ENCODE data around the gene CDK5.

The CDK5 gene

DNA sequence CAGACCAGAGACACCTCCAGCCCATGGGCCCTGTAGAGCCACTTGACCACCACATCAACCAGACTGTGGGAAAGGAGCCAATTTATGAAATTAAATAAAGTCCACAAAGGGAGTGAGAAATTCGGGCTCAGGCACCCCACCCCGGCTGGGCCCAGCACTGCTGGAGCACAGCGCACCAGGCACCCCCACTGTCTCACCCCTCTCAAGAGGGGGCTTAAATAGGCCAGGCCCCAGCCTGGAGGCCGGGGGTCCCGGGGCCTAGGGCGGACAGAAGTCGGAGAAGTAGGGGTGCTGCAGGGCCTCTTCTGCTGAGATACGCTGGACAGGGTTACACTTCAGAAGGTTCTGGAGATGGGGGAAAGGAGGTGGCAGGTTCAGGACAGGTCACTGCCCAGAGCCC is 3.9 kb downstream of the CDK5 start:
- DNase-seq (ENCODE audit: low read depth) = no peak
- TF ChIP-seq, protein P1, sequence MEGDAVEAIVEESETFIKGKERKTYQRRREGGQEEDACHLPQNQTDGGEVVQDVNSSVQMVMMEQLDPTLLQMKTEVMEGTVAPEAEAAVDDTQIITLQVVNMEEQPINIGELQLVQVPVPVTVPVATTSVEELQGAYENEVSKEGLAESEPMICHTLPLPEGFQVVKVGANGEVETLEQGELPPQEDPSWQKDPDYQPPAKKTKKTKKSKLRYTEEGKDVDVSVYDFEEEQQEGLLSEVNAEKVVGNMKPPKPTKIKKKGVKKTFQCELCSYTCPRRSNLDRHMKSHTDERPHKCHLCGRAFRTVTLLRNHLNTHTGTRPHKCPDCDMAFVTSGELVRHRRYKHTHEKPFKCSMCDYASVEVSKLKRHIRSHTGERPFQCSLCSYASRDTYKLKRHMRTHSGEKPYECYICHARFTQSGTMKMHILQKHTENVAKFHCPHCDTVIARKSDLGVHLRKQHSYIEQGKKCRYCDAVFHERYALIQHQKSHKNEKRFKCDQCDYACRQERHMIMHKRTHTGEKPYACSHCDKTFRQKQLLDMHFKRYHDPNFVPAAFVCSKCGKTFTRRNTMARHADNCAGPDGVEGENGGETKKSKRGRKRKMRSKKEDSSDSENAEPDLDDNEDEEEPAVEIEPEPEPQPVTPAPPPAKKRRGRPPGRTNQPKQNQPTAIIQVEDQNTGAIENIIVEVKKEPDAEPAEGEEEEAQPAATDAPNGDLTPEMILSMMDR (IDR thresholded peaks at IDR 0.05; ENCODE audit: low read length, missing control alignments) = no peak
- no peak overlapping the region for H3K4me3 ChIP-seq (replicated peaks; ENCODE audit: low read depth, low read length)

DNA sequence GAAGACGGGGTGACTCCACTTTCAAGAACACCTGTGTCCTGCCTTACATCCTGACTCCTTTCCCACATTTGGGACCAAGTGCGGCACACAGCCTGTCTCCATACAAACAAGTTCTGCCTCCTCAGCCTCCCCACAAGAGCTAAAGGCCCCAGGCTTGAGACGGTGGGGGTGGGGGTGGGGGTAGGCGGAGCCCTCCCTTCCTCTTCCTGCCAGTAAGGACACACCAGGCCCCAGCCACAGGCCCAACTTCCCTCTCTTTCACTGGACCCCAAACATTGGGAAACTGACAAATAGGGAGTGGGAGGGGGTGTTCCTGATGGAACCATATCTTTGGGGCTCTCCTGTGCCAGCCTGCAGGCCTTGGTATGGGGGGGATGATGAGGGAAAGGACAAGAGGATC is 4.6 kb downstream of the CDK5 start:
- H3K4me3 ChIP-seq (replicated peaks; ENCODE audit: low read depth, low read length) = no peak overlapping the region
- TF ChIP-seq, protein P1 (IDR thresholded peaks at IDR 0.05; ENCODE audit: low read length, missing control alignments) = no peak

DNA sequence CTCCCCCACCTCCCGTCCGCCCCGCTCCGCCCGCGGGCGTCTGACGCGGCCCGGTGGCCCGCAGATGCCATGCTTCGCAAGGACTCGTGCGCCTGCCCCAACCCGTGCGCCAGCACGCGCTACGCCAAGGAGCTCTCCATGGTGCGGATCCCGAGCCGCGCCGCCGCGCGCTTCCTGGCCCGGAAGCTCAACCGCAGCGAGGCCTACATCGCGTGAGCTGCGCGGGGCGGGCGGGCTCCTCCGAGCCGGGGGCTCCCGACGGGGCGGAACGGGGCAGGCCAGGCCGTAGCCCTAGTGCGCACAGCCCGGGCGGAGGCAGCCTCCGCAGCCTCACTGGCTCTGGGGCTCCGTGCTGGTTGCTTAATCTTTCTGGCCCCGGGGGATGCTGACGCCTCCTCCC is 6.6 kb downstream of the CDK5 start:
- peak; percentile 77 for DNase-seq (ENCODE audit: low read depth)
- no peak overlapping the region for H3K4me3 ChIP-seq (replicated peaks; ENCODE audit: low read depth, low read length)
- TF ChIP-seq, protein P1 (IDR thresholded peaks at IDR 0.05; ENCODE audit: low read length, missing control alignments) = no peak

More for the DNA sequence above, 4.6 kb downstream of the CDK5 start:
- DNase-seq (ENCODE audit: low read depth) = no peak

DNA sequence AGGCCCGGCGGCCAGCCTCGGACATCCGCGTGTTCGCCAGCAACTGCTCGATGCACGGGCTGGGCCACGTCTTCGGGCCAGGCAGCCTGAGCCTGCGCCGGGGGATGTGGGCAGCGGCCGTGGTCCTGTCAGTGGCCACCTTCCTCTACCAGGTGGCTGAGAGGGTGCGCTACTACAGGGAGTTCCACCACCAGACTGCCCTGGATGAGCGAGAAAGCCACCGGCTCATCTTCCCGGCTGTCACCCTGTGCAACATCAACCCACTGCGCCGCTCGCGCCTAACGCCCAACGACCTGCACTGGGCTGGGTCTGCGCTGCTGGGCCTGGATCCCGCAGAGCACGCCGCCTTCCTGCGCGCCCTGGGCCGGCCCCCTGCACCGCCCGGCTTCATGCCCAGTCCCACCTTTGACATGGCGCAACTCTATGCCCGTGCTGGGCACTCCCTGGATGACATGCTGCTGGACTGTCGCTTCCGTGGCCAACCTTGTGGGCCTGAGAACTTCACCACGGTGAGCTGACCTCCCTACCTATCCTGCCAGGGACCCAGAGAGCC is 8.7 kb downstream of the CDK5 start:
- no peak overlapping the region for H3K4me3 ChIP-seq (replicated peaks; ENCODE audit: low read depth, low read length)
- TF ChIP-seq, protein P1 (IDR thresholded peaks at IDR 0.05; ENCODE audit: low read length, missing control alignments) = no peak
- no peak for DNase-seq (ENCODE audit: low read depth)

DNA sequence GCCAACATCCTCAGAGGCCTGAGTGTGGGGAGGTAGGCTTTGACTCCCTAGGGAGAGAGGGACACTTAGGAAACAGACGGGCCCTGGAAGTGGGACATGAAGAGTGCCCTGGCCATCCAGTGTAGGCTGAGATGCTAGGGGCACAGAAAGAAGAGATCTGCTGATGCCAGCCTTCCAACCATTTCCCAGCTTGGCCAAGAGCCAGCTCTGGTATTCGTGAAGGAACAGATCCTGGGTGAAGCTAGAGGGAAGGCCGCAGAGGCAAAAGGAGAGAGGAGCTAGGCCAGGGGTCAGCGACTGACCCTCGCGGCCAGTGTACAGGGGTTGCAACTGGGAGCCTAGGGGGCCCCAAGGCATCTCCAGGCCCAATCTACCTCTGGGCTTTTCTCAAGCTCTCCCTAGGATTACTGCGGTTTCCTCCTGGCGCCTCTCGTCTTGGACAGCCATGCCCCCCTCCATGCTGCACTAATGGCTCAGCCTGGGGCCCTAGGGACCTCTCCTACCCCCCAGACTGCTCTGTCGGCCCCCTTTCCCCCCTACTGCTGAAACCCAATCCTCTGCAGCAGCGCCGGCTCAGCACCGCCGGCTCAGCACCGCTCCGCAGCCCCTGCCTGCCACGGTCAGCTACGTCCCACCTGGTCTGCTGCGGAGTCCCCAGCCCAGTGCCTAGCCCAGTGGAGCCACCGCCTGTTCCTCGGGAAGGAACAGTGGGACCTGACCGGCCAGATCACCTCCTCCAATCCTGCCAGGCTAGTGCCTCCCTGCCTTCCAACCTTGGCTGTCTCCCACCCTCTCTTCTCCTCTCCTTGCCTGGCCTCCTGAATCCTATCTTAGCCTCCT is 9.5 kb downstream of the CDK5 start, which contains the start of gene ASIC3:
Gene ASIC3, plus strand, starts transcription at position 556 of the 840 bp plus-strand sequence. CDS start 355 bp downstream, outside the sequence.
- TF ChIP-seq, protein P1 (IDR thresholded peaks at IDR 0.05; ENCODE audit: low read length, missing control alignments) = no peak
- no peak within 1 kb of the TSS for H3K4me3 ChIP-seq (replicated peaks; ENCODE audit: low read depth, low read length)
- no peak for DNase-seq (ENCODE audit: low read depth)

DNA sequence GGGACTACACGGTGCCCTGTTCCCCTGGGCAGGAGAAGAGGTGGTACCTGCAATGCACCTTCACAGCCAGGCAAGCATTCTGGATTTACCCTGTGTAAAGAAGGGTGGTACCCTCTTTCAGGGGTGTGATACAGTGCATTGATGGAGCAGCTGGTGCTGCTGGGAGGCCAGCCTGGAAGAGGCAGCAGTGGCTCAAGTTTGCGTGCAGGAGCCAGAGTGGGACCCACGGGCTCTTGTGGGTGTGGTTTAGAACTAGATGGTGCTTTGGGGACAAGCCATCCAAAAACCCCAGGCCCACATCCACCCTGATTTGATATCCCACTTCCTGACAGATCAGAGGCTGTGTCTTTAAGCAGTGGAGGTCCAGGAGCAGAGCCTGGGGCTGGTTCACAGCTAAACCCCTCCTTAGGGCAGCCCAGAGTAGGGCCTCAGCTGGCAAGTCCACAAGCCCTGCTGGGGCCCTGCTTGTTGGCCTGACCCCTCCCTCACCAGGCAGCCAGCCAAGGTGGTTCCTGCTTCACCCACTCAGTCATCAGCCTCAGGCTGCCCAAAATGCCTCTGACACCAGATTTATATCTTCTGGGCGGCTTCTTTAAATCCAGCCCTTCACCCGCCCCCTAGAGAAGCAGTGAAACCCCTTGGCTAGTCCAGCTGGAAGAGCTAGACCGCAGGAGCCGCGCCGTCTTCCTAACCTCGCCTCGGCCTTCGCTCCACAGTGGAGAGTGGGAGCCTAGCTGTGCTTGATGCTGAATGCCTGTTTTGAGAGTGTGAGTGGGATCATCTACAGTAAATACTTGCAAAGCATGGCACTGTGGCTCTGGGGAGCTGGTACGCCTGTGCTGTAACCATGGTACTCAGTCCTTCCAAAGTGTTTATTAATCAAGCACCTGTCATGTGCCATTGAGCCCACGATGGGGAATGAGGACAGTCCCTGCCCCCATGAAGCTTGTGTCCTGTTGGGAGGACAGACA is 10.8 kb downstream of the CDK5 start:
- TF ChIP-seq, protein P1 (IDR thresholded peaks at IDR 0.05; ENCODE audit: low read length, missing control alignments) = no peak
- peak; percentile 65 for DNase-seq (ENCODE audit: low read depth)

More for the DNA sequence above, 10.8 kb downstream of the CDK5 start:
- H3K4me3 ChIP-seq (replicated peaks; ENCODE audit: low read depth, low read length) = no peak overlapping the region
